ENCODE measurements around the gene TMCO4.

Gene TMCO4

GRCh38 chr1:19680644-19681043, 119.1 kb downstream of the TMCO4 start:
- TF ChIP-seq ZNF8 (CRISPR knock-in tag; IDR thresholded peaks at IDR 0.05) (no peak), ZNF70 (CRISPR knock-in tag; IDR thresholded peaks at IDR 0.05) (no peak), ZFP30 (CRISPR knock-in tag; IDR thresholded peaks at IDR 0.05) (no peak), ESRRG (CRISPR knock-in tag; IDR thresholded peaks at IDR 0.05) (no peak), ZFP3 (CRISPR knock-in tag; IDR thresholded peaks at IDR 0.05) (no peak), GLIS3 (CRISPR knock-in tag; IDR thresholded peaks at IDR 0.05) (no peak)
- ATAC-seq: no peak

- TF ChIP-seq GLIS3 (CRISPR knock-in tag; IDR thresholded peaks at IDR 0.05) (no peak), CSRNP3 (CRISPR knock-in tag; IDR thresholded peaks at IDR 0.05) (no peak), RARB (CRISPR knock-in tag; IDR thresholded peaks at IDR 0.05) (no peak), ZC3H10 (CRISPR knock-in tag; IDR thresholded peaks at IDR 0.05) (no peak), POU6F1 (CRISPR knock-in tag; IDR thresholded peaks at IDR 0.05; ENCODE audit: borderline replicate concordance, low read depth) (no peak), ISL1 (CRISPR knock-in tag; IDR thresholded peaks at IDR 0.05) (no peak), ZNF70 (CRISPR knock-in tag; IDR thresholded peaks at IDR 0.05) (no peak), BACH2 (CRISPR knock-in tag; IDR thresholded peaks at IDR 0.05; ENCODE audit: borderline replicate concordance) (no peak), PPARA (CRISPR knock-in tag; IDR thresholded peaks at IDR 0.05; ENCODE audit: borderline replicate concordance) (no peak), OSR1 (CRISPR knock-in tag; IDR thresholded peaks at IDR 0.05) (no peak), CREB5 (CRISPR knock-in tag; IDR thresholded peaks at IDR 0.05; ENCODE audit: low read depth) (no peak), ZFP3 (CRISPR knock-in tag; IDR thresholded peaks at IDR 0.05) (no peak), TOX (CRISPR knock-in tag; IDR thresholded peaks at IDR 0.05; ENCODE audit: borderline replicate concordance) (no peak), SNAI2 (CRISPR knock-in tag; IDR thresholded peaks at IDR 0.05) (no peak), ZNF565 (CRISPR knock-in tag; conservative IDR thresholded peaks at IDR 0.05; ENCODE audit: low read depth) (no peak), TCF4 (CRISPR knock-in tag; IDR thresholded peaks at IDR 0.05; ENCODE audit: borderline replicate concordance) (no peak), ZNF8 (CRISPR knock-in tag; IDR thresholded peaks at IDR 0.05) (no peak), ESRRG (CRISPR knock-in tag; IDR thresholded peaks at IDR 0.05) (no peak), TSHZ2 (CRISPR knock-in tag; IDR thresholded peaks at IDR 0.05) (no peak), CSDC2 (CRISPR knock-in tag; IDR thresholded peaks at IDR 0.05) (no peak)
- no peak for ATAC-seq
Observed at GRCh38 chr1:19679691-19680090, 120.0 kb downstream of the TMCO4 start.

- no peak for TF ChIP-seq OSR1 (CRISPR knock-in tag; IDR thresholded peaks at IDR 0.05)
- no peak for ATAC-seq
Observed at GRCh38 chr1:19678931-19679453, 120.7 kb downstream of the TMCO4 start.

GRCh38 chr1:19678493-19678892, 121.2 kb downstream of the TMCO4 start:
- TF ChIP-seq GLIS3 (CRISPR knock-in tag; IDR thresholded peaks at IDR 0.05) (no peak), ZNF8 (CRISPR knock-in tag; IDR thresholded peaks at IDR 0.05) (no peak), TSHZ2 (CRISPR knock-in tag; IDR thresholded peaks at IDR 0.05) (no peak), CSDC2 (CRISPR knock-in tag; IDR thresholded peaks at IDR 0.05) (no peak), ZC3H10 (CRISPR knock-in tag; IDR thresholded peaks at IDR 0.05) (no peak), RARB (CRISPR knock-in tag; IDR thresholded peaks at IDR 0.05) (no peak), ZNF70 (CRISPR knock-in tag; IDR thresholded peaks at IDR 0.05) (no peak), PPARA (CRISPR knock-in tag; IDR thresholded peaks at IDR 0.05; ENCODE audit: borderline replicate concordance) (no peak), ZFP3 (CRISPR knock-in tag; IDR thresholded peaks at IDR 0.05) (no peak), ARNTL (CRISPR knock-in tag; IDR thresholded peaks at IDR 0.05; ENCODE audit: borderline replicate concordance, low read depth) (no peak), SNAI2 (CRISPR knock-in tag; IDR thresholded peaks at IDR 0.05) (no peak), TOX (CRISPR knock-in tag; IDR thresholded peaks at IDR 0.05; ENCODE audit: borderline replicate concordance) (no peak), ZFP30 (CRISPR knock-in tag; IDR thresholded peaks at IDR 0.05) (no peak), BACH2 (CRISPR knock-in tag; IDR thresholded peaks at IDR 0.05; ENCODE audit: borderline replicate concordance) (no peak), ZNF565 (CRISPR knock-in tag; conservative IDR thresholded peaks at IDR 0.05; ENCODE audit: low read depth) (no peak)
- no peak for ATAC-seq
